ENCODE measurements around the gene FHL3. TPM values are rescaled to one million over a fixed set of nuclear protein-coding genes. Genes with fewer than 3 reads are reported as not detected.

Gene FHL3
- total and polyA plus RNA-seq, 9 of the 15 experiments (the other 6 are each of a cell fraction or from before 2014, with no cell fraction given): 6.1 to 144 (median 34.1) TPM

- TF ChIP-seq ZFP91 (CRISPR knock-in tag; IDR thresholded peaks at IDR 0.05) (no peak), RBM25 (IDR thresholded peaks at IDR 0.05; ENCODE audit: low read depth, low read length, severe bottlenecking) (no peak), SRF (CRISPR knock-in tag; IDR thresholded peaks at IDR 0.05) (no peak), ZNF146 (CRISPR knock-in tag; IDR thresholded peaks at IDR 0.05; ENCODE audit: unreplicated experiment) (no peak), ZNF277 (CRISPR knock-in tag; IDR thresholded peaks at IDR 0.05; ENCODE audit: borderline replicate concordance) (no peak), ZKSCAN8 (CRISPR knock-in tag; IDR thresholded peaks at IDR 0.05) (no peak), ZBED1 (IDR thresholded peaks at IDR 0.05) (no peak), NFE2L1 (tag; IDR thresholded peaks at IDR 0.05; ENCODE audit: borderline replicate concordance, low read depth) (no peak), ZNF41 (CRISPR knock-in tag; conservative IDR thresholded peaks at IDR 0.05) (no peak), KAT2B (IDR thresholded peaks at IDR 0.05; ENCODE audit: low read depth, low read length) (no peak), SREBF1 (IDR thresholded peaks at IDR 0.05; ENCODE audit: borderline replicate concordance, low read depth, low read length) (no peak)
These were observed 26.8 kb downstream of the FHL3 start (continued) for GRCh38 chr1:37978541-37978940.
